ENCODE data around the gene UPK3A.

- TF ChIP-seq CTCF (IDR thresholded peaks at IDR 0.05) (no peak), POLR2AphosphoS5 (IDR thresholded peaks at IDR 0.05) (no peak)
These were observed 14.4 kb upstream of the UPK3A start for GRCh38 chr22:45270095-45271020.

All from gastroesophageal sphincter (tissue), 3 donors.